ENCODE data around the gene CRB1.

Gene CRB1

DNA sequence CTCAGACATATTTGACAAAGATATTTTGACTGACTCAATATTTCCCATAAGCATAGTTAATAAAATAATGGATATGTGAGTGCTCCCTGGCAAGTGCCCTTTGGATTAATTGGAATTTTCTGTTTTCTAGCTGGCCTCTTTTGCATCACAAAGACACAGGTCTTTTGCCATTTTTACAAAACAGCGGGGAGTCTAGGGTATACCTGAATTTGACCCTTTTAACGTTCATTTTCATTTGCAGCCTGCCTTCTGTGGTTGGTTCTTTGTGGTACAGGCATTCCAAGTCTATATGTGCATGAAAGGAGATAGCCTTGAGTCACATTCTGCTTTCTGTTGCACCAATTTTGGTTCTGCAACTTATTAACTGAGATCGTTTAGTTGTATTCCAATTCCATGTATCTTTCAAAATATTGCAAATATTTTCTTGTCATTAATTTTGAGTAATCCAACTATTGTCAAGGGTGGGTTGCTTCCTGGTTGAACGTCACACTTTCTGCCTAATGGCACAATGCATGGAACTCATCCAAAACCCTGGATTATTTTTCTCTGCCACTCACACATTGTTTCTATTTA lies 171.7 kb downstream of the CRB1 start:
- no peak for DNase-seq (ENCODE audit: extremely low read depth, insufficient read length)
- TF ChIP-seq, protein P1, sequence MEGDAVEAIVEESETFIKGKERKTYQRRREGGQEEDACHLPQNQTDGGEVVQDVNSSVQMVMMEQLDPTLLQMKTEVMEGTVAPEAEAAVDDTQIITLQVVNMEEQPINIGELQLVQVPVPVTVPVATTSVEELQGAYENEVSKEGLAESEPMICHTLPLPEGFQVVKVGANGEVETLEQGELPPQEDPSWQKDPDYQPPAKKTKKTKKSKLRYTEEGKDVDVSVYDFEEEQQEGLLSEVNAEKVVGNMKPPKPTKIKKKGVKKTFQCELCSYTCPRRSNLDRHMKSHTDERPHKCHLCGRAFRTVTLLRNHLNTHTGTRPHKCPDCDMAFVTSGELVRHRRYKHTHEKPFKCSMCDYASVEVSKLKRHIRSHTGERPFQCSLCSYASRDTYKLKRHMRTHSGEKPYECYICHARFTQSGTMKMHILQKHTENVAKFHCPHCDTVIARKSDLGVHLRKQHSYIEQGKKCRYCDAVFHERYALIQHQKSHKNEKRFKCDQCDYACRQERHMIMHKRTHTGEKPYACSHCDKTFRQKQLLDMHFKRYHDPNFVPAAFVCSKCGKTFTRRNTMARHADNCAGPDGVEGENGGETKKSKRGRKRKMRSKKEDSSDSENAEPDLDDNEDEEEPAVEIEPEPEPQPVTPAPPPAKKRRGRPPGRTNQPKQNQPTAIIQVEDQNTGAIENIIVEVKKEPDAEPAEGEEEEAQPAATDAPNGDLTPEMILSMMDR (IDR thresholded peaks at IDR 0.05; ENCODE audit: insufficient read depth, low read length, poor library complexity, severe bottlenecking): no peak
- no peak overlapping the region for H3K4me3 ChIP-seq (replicated peaks; ENCODE audit: low read depth, low read length)
- no peaks in the 10 kb centered on the region for H3K27me3 ChIP-seq (replicated peaks; ENCODE audit: control insufficient read depth, insufficient read depth, low read length)
- no peaks in the 10 kb centered on the region for H3K36me3 ChIP-seq (ENCODE audit: control insufficient read depth, insufficient read depth, low read length)

- DNase-seq (ENCODE audit: extremely low read depth, insufficient read length): no peak
- no peak overlapping the region for H3K4me3 ChIP-seq (replicated peaks; ENCODE audit: low read depth, low read length)
- H3K36me3 ChIP-seq (ENCODE audit: control insufficient read depth, insufficient read depth, low read length): no peaks in the 10 kb centered on the region
- no peaks in the 10 kb centered on the region for H3K27me3 ChIP-seq (replicated peaks; ENCODE audit: control insufficient read depth, insufficient read depth, low read length)
- TF ChIP-seq, protein P1 (IDR thresholded peaks at IDR 0.05; ENCODE audit: insufficient read depth, low read length, poor library complexity, severe bottlenecking): no peak
These were observed 172.7 kb downstream of the CRB1 start for GRCh38 chr1:197440715-197441114.

GRCh38 chr1:197441999-197442414 lies 174.0 kb downstream of the CRB1 start:
- no peak overlapping the region for H3K4me3 ChIP-seq (replicated peaks; ENCODE audit: low read depth, low read length)
- H3K36me3 ChIP-seq (ENCODE audit: control insufficient read depth, insufficient read depth, low read length): no peaks in the 10 kb centered on the region
- H3K27me3 ChIP-seq (replicated peaks; ENCODE audit: control insufficient read depth, insufficient read depth, low read length): no peaks in the 10 kb centered on the region
- TF ChIP-seq, protein P1 (IDR thresholded peaks at IDR 0.05; ENCODE audit: insufficient read depth, low read length, poor library complexity, severe bottlenecking): no peak
- no peak for DNase-seq (ENCODE audit: extremely low read depth, insufficient read length)

GRCh38 chr1:197444755-197445154 lies 176.7 kb downstream of the CRB1 start:
- Histone ChIP-seq H3K27me3 (replicated peaks; ENCODE audit: control insufficient read depth, insufficient read depth, low read length) (no peaks in the 10 kb centered on the region), H3K36me3 (ENCODE audit: control insufficient read depth, insufficient read depth, low read length) (no peaks in the 10 kb centered on the region), H3K4me3 (replicated peaks; ENCODE audit: low read depth, low read length) (no peak overlapping the region)
- TF ChIP-seq, protein P1 (IDR thresholded peaks at IDR 0.05; ENCODE audit: insufficient read depth, low read length, poor library complexity, severe bottlenecking): no peak
- DNase-seq (ENCODE audit: extremely low read depth, insufficient read length): no peak

- H3K4me3 ChIP-seq (replicated peaks; ENCODE audit: low read depth, low read length): no peak overlapping the region
- no peaks in the 10 kb centered on the region for H3K36me3 ChIP-seq (ENCODE audit: control insufficient read depth, insufficient read depth, low read length)
- TF ChIP-seq, protein P1 (IDR thresholded peaks at IDR 0.05; ENCODE audit: insufficient read depth, low read length, poor library complexity, severe bottlenecking): no peak
- no peak for DNase-seq (ENCODE audit: extremely low read depth, insufficient read length)
- no peaks in the 10 kb centered on the region for H3K27me3 ChIP-seq (replicated peaks; ENCODE audit: control insufficient read depth, insufficient read depth, low read length)
These were observed 180.2 kb downstream of the CRB1 start for GRCh38 chr1:197448121-197448779.

Measured in GM06990 (cell line).